Measurements from ENCODE around the gene MX2. TPM values are rescaled to one million over a fixed set of nuclear protein-coding genes. Genes with fewer than 3 reads are reported as not detected.

The MX2 gene
- total and polyA plus RNA-seq, 2 of the 8 experiments (the other 6 are each of a cell fraction or from before 2014, with no cell fraction given), result 3.1 to 8.9 TPM

- DNase-seq (ENCODE audit: low read depth in 1 of 2, low spot score in 2 of 2), result no peak
- peak; percentile 7 for FAIRE-seq
- H3K4me2 ChIP-seq (ENCODE audit: insufficient read depth in 1 of 2, low read depth in 2 of 2, low read length in 2 of 2), result no peak overlapping the region
These were observed 24.3 kb upstream of the MX2 start for GRCh38 chr21:41337515-41337914.

More at GRCh38 chr21:41337515-41337914, 24.3 kb upstream of the MX2 start:
- H3K27ac ChIP-seq (ENCODE audit: low read depth, low read length), result no peak overlapping the region
- POLR2A ChIA-PET (ENCODE audit: partially characterized antibody), result interaction anchor here (1.2 kb wide), 1 partner anchor 11 kb away, joined by 3 read pairs; no protein-coding TSS in a partner anchor
- H2BK120ac ChIP-seq (replicated peaks; ENCODE audit: low read depth, low read length), result no peak overlapping the region
- H2AK5ac ChIP-seq (ENCODE audit: low read depth, low read length), result peak overlapping the region; percentile 99
- H3K4me3 ChIP-seq (ENCODE audit: extremely low read depth in 1 of 4, insufficient read depth in 2 of 4, low read depth in 3 of 4, low read length in 4 of 4), result no peak overlapping the region
- H3K27me3 ChIP-seq (replicated peaks in 1 of 4; ENCODE audit: control insufficient read depth in 3 of 4, extremely low read depth in 1 of 4, insufficient read depth in 3 of 4, low read length in 3 of 4), result no peaks in the 10 kb centered on the region
- no peaks in the 10 kb centered on the region for H3K79me2 ChIP-seq (ENCODE audit: control insufficient read depth in 1 of 2, insufficient read depth in 2 of 2, low read length in 2 of 2)
- no peak overlapping the region for H3K56ac ChIP-seq (replicated peaks; ENCODE audit: insufficient read length, low read depth, low read length)
- H3K9ac ChIP-seq (replicated peaks in 1 of 4; ENCODE audit: extremely low read depth in 1 of 4, low read depth in 3 of 4, low read length in 3 of 4), result no peak overlapping the region
- no peaks in the 10 kb centered on the region for H4K20me1 ChIP-seq (replicated peaks in 1 of 2; ENCODE audit: control insufficient read depth in 1 of 2, insufficient read depth in 2 of 2, low read length in 2 of 2)
- 93% methylated on average over 3 of the region's 3 CpGs; no CpG with 5 or more reads in 1 of the 2 experiments for WGBS, 2 experiments (ENCODE audit: extremely low coverage in 1 of 2, insufficient coverage in 1 of 2, insufficient read length in 1 of 2, insufficient replicate concordance in 2 of 2, low coverage in 1 of 2, low lambda C conversion rate in 2 of 2, missing lambda C conversion rate in 1 of 2)
- H3K36me3 ChIP-seq (ENCODE audit: control insufficient read depth in 2 of 4, insufficient read depth in 4 of 4, low read length in 3 of 4), result no peaks in the 10 kb centered on the region
- peak overlapping the region; percentile 69; the same call in 1 of the 2 replicates for H2BK12ac ChIP-seq (ENCODE audit: low read depth, low read length)
- H4K5ac ChIP-seq (ENCODE audit: insufficient read length, low read depth, low read length), result no peak overlapping the region
- no peak overlapping the region for H2BK20ac ChIP-seq (ENCODE audit: low read length)
- no peaks in the 10 kb centered on the region for H3K4me1 ChIP-seq (replicated peaks in 1 of 4; ENCODE audit: control insufficient read depth in 3 of 4, insufficient read depth in 4 of 4, low read length in 3 of 4)
- peak overlapping the region; percentile 45; the same call in 1 of the 2 replicates for H2BK5ac ChIP-seq (ENCODE audit: low read depth, low read length)
- no peak overlapping the region for H3K14ac ChIP-seq (ENCODE audit: insufficient read length)
- CTCF ChIA-PET (ENCODE audit: partially characterized antibody), result interaction anchor here (0.9 to 1.5 kb wide), 2 partner anchors 22 to 55 kb away, joined by 3 to 5 read pairs; no protein-coding TSS in a partner anchor
- no peak for TF ChIP-seq EZH2 (IDR thresholded peaks at IDR 0.05; ENCODE audit: low read depth, low read length, severe bottlenecking)
- no peak for TF ChIP-seq RFX5 (IDR thresholded peaks at IDR 0.05; ENCODE audit: borderline replicate concordance, low read depth, low read length)
- peaks cover 12 to 21% of the 10 kb centered on the region in 2 experiments for H3K9me3 ChIP-seq (ENCODE audit: insufficient read depth in 2 of 2, low read depth in 1 of 2, low read length in 1 of 2)
- peak overlapping the region; percentile 29 for H4K91ac ChIP-seq (replicated peaks; ENCODE audit: insufficient read length, low read length)
- no peak overlapping the region for H2AFZ ChIP-seq (ENCODE audit: low read length)
- H3K4ac ChIP-seq (replicated peaks; ENCODE audit: insufficient read length, low read depth, low read length), result no peak overlapping the region
- no peak overlapping the region for H3K18ac ChIP-seq (ENCODE audit: extremely low read depth, low read length)
- peaks cover 4% of the 10 kb centered on the region for H3K23me2 ChIP-seq (ENCODE audit: low read depth, low read length)
- no peak overlapping the region for H4K8ac ChIP-seq (ENCODE audit: extremely low read depth, insufficient read depth, low read length)
- H3K79me1 ChIP-seq (ENCODE audit: low read depth, low read length), result no peaks in the 10 kb centered on the region
- H3K23ac ChIP-seq (ENCODE audit: insufficient read length), result no peak overlapping the region
- no peak overlapping the region for H2BK15ac ChIP-seq (ENCODE audit: low read length)
